GM12878 (cell line): ENCODE data around the gene PTCD1. TPM values are rescaled to one million over a fixed set of nuclear protein-coding genes. Genes with fewer than 3 reads are reported as not detected.

Source experiments
- ATF7 ChIP-seq: fragments of 450-650 bp; IDR thresholded peaks from 2 replicates; pipeline ENCODE4 v1.6.1; 2016; ENCODE audit warnings: low read depth, mild to moderate bottlenecking
- BCL11A ChIP-seq: IDR thresholded peaks from 2 replicates; pipeline ENCODE4 v1.6.1; 2011; ENCODE audit warnings: low read depth, low read length
- CTCF ChIP-seq, 3 experiments: IDR thresholded peaks in 2 of 3; conservative IDR thresholded peaks in 1 of 3; 2 replicates each; pipeline ENCODE4 v1.5.1; 2011; ENCODE audit warnings: low read depth in 3 of 3, low read length in 3 of 3, mild to moderate bottlenecking in 3 of 3, control low read depth in 2 of 3, moderate library complexity in 2 of 3, inconsistent platforms in 1 of 3, mixed read lengths in 1 of 3; ENCODE audit not compliant: control insufficient read depth in 2 of 3, insufficient read depth in 1 of 3; ENCODE audit errors: extremely low read depth in 1 of 3
- E2F4 ChIP-seq: IDR thresholded peaks from 2 replicates; pipeline ENCODE4 v1.6.1; 2012; ENCODE audit warnings: low read depth, low read length, improper control_type of control experiment
- NFIC ChIP-seq: IDR thresholded peaks from 2 replicates; pipeline ENCODE4 v1.6.1; 2012; ENCODE audit warnings: low read depth, mild to moderate bottlenecking, inconsistent platforms, low read length, moderate library complexity
- NFYA ChIP-seq: IDR thresholded peaks from 2 replicates; pipeline ENCODE4 v1.6.1; 2011; ENCODE audit warnings: low read depth, mild to moderate bottlenecking, low read length, improper control_type of control experiment, borderline replicate concordance
- PRDM15 ChIP-seq: fragments of 450-650 bp; formaldehyde crosslinking; IDR thresholded peaks from 2 replicates; pipeline ENCODE4 v1.4.0; 2020; ENCODE audit warnings: mild to moderate bottlenecking, moderate library complexity
- RFX5 ChIP-seq: IDR thresholded peaks from 2 replicates; pipeline ENCODE4 v1.6.1; 2011; ENCODE audit warnings: low read depth, low read length, improper control_type of control experiment
- SRF ChIP-seq, 2 experiments: IDR thresholded peaks; 2 replicates each; pipeline ENCODE4 v1.6.1; 2011; ENCODE audit warnings: low read depth in 2 of 2, low read length in 2 of 2, mild to moderate bottlenecking in 1 of 2, moderate library complexity in 1 of 2
- USF1 ChIP-seq: IDR thresholded peaks from 2 replicates; pipeline ENCODE4 v1.6.1; 2011; ENCODE audit warnings: borderline replicate concordance, low read depth, mild to moderate bottlenecking, moderate library complexity, mixed read lengths, low read length; ENCODE audit not compliant: insufficient read depth; ENCODE audit errors: extremely low read length
- USF2 ChIP-seq: IDR thresholded peaks from 2 replicates; pipeline ENCODE4 v1.6.1; 2011; ENCODE audit warnings: low read depth, low read length, improper control_type of control experiment, borderline replicate concordance
- ZNF687 ChIP-seq: fragments of 450-650 bp; IDR thresholded peaks from 2 replicates; pipeline ENCODE4 v1.6.1; 2017; ENCODE audit warnings: mild to moderate bottlenecking, moderate library complexity
- polyA plus RNA-seq, 11 experiments: library from polyadenylated mRNA; depleted of rRNA in 4 of 11; unstranded in 6 of 11; stranded (reverse) in 5 of 11; fragments of >200 nt; fragmentation: Nextera tagmentation in 4 of 11; fragmentation: Illumina TruSeq in 1 of 11; extraction: Ambion mirVana in 4 of 11; extraction: Trizol in 1 of 11; gene quantifications; 1 replicate in 1 of 11; 2 replicates in 10 of 11; pipeline versions ENCODE4 v1.2.1 to v1.2.3, GENCODE V29; 2011 to 2016; ENCODE audit warnings: inconsistent platforms in 2 of 11, missing spikeins in 2 of 11, low read depth in 1 of 11
- total RNA-seq, 4 experiments: library from RNA; depleted of rRNA in 3 of 4; stranded (reverse); fragments of >200 nt in 3 of 4; fragmentation: Illumina TruSeq in 1 of 4; extraction: Trizol in 1 of 4; gene quantifications; 2 replicates each; pipeline versions ENCODE4 v1.2.1 to v1.2.3, GENCODE V29; 2013 to 2021

PTCD1 gene
- total and polyA plus RNA-seq, 10 of the 15 experiments (the other 5 are each of a cell fraction or from before 2014, with no cell fraction given): 0.26 to 9.7 (median 5.0) TPM

GRCh38 chr7:99374111-99375064 is 64.2 kb downstream of the PTCD1 start, which contains the start of gene ARPC1B (continued):
- TF ChIP-seq PRDM15 (CRISPR knock-in tag) (no peak), RFX5 (no peak), SRF (IDR thresholded peaks at IDR 0.05; ENCODE audit: low read depth in 2 of 2, low read length in 2 of 2) (no peak), BCL11A (no peak), NFYA (no peak), E2F4 (no peak), NFIC (no peak), ZNF687 (no peak; the same call in 1 of the 2 replicates), CTCF (IDR thresholded peaks at IDR 0.05 in 2 of 3, conservative IDR thresholded peaks at IDR 0.05 in 1 of 3; ENCODE audit: control insufficient read depth in 2 of 3, extremely low read depth in 1 of 3, insufficient read depth in 1 of 3, low read depth in 3 of 3, low read length in 3 of 3) (no peak), USF2 (no peak), USF1 (no peak), ATF7 (no peak)
